Body of pancreas (tissue), 4 donors: ENCODE measurements around the gene EXD3. TPM values are rescaled to one million over a fixed set of nuclear protein-coding genes. Genes with fewer than 3 reads are reported as not detected.

Experiments used
- ATAC-seq: fragments of 150-250 bp; one replicate; pipeline ENCODE4 v1.9.1; 2016
- DNase-seq, 4 donors: peaks; one replicate each; pipeline ENCODE4 v3.0.0-alpha.2; 2019
- H3K27ac ChIP-seq, 4 donors: fragments of 200-600 bp; sonication (generic); 1 replicate in 3 of 4; 2 replicates in 1 of 4; pipeline versions ENCODE4 v1.5.1 to v1.6.1; 2016 to 2019; ENCODE audit warnings: mild to moderate bottlenecking in 1 of 4, mixed read lengths in 1 of 4, moderate library complexity in 1 of 4
- H3K27me3 ChIP-seq, 2 donors: fragments of 200-600 bp; sonication (generic); one replicate each; pipeline ENCODE4 v1.6.0; 2016; ENCODE audit warnings: mild to moderate bottlenecking in 1 of 2
- H3K36me3 ChIP-seq, 2 donors: fragments of 200-600 bp; sonication (generic); replicated peaks in 1 of 2; 2 replicates each; pipeline ENCODE4 v1.5.1; 2016; ENCODE audit warnings: low read depth in 2 of 2; ENCODE audit not compliant: insufficient read depth in 1 of 2
- H3K4me1 ChIP-seq: fragments of 200-600 bp; sonication (generic); one replicate; pipeline ENCODE4 v1.6.0; 2016
- H3K4me3 ChIP-seq, 2 donors: fragments of 200-600 bp; sonication (generic); 1 replicate in 1 of 2; 2 replicates in 1 of 2; pipeline ENCODE4 v1.5.1; 2016 to 2019
- H3K9me3 ChIP-seq, 3 donors: fragments of 200-600 bp; sonication (generic); 1 replicate in 2 of 3; 2 replicates in 1 of 3; pipeline ENCODE4 v1.5.1; 2016
- CTCF ChIP-seq, 7 experiments: fragments of 450-650 bp in 4 of 7; fragments of 200-600 bp in 3 of 7; sonication (generic) in 3 of 7; IDR thresholded peaks; one replicate each; pipeline ENCODE4 v1.5.1; 2016 to 2019; ENCODE audit warnings: antibody characterized with exemption in 7 of 7
- POLR2A ChIP-seq, 3 donors: fragments of 450-650 bp; IDR thresholded peaks; one replicate each; pipeline ENCODE4 v1.6.1; 2016; ENCODE audit warnings: antibody characterized with exemption in 3 of 3, mild to moderate bottlenecking in 2 of 3
- WGBS, 2 donors: methylation state at CpG; one replicate each; pipeline ENCODE4 v1.1.5; 2017; 5-methylcytosine and 5-hydroxymethylcytosine counted together
- intact Hi-C: fragments of 100-400 bp; cut with DNase I; formaldehyde crosslinking; loops from one replicate; pipeline ENCODE4 v1.15.1; 2023
- total RNA-seq, 2 donors: library from RNA; depleted of rRNA; stranded (reverse); fragments of >200 nt; gene quantifications; one replicate each; pipeline ENCODE4 v1.1.0, GENCODE V29; 2016

Gene EXD3
- total RNA-seq, 2 donors from 2014 or later = 23.3 to 34.9 TPM

- DNase-seq = no peak
- TF ChIP-seq POLR2A (IDR thresholded peaks at IDR 0.05) (no peak), CTCF (IDR thresholded peaks at IDR 0.05) (no peak)
- Histone ChIP-seq H3K9me3 (no peaks in the 10 kb centered on the region), H3K4me1 (peaks cover 13% of the 10 kb centered on the region), H3K27me3 (no peaks in the 10 kb centered on the region), H3K36me3 (no peaks in the 10 kb centered on the region), H3K4me3 (no peak overlapping the region), H3K27ac (no peak overlapping the region)
- ATAC-seq = no peak
- intact Hi-C loops = no loop called here
- 79 to 89% methylated on average over 10 to 11 of the region's 11 CpGs for WGBS, 2 donors
These were observed 20.2 kb downstream of the EXD3 start for GRCh38 chr9:137402746-137403145.

- Histone ChIP-seq H3K9me3 (no peaks in the 10 kb centered on the region), H3K27me3 (no peaks in the 10 kb centered on the region), H3K4me3 (no peak overlapping the region), H3K27ac (no peak overlapping the region), H3K36me3 (no peaks in the 10 kb centered on the region), H3K4me1 (no peaks in the 10 kb centered on the region)
- DNase-seq (no peak), ATAC-seq (no peak)
- 94 to 95% methylated on average over 40 to 60 of the region's 60 CpGs for WGBS, 2 donors
- TF ChIP-seq CTCF (IDR thresholded peaks at IDR 0.05) (no peak), POLR2A (IDR thresholded peaks at IDR 0.05) (no peak)
- intact Hi-C loops = no loop called here
These were observed 24.1 kb downstream of the EXD3 start for GRCh38 chr9:137398561-137399468.

- no peaks in the 10 kb centered on the region for H3K36me3 ChIP-seq
- WGBS, 2 donors = 88 to 92% methylated on average over 20 of the region's 20 CpGs
- no peak overlapping the region for H3K27ac ChIP-seq
- H3K4me3 ChIP-seq = no peak overlapping the region
- no peaks in the 10 kb centered on the region for H3K27me3 ChIP-seq
- TF ChIP-seq CTCF (IDR thresholded peaks at IDR 0.05) (no peak), POLR2A (IDR thresholded peaks at IDR 0.05) (no peak)
- intact Hi-C loops = no loop called here
- no peaks in the 10 kb centered on the region for H3K4me1 ChIP-seq
- DNase-seq (no peak), ATAC-seq (no peak)
- no peaks in the 10 kb centered on the region for H3K9me3 ChIP-seq
These were observed 25.1 kb downstream of the EXD3 start for GRCh38 chr9:137397675-137398423.

GRCh38 chr9:137396634-137397367 lies 26.2 kb downstream of the EXD3 start:
- TF ChIP-seq POLR2A (IDR thresholded peaks at IDR 0.05) (no peak), CTCF (IDR thresholded peaks at IDR 0.05) (no peak)
- H3K9me3 ChIP-seq = no peaks in the 10 kb centered on the region
- H3K36me3 ChIP-seq = no peaks in the 10 kb centered on the region
- DNase-seq = no peak
- ATAC-seq = no peak
- H3K4me1 ChIP-seq = no peaks in the 10 kb centered on the region
- no peak overlapping the region for H3K4me3 ChIP-seq
- no peak overlapping the region for H3K27ac ChIP-seq
- H3K27me3 ChIP-seq = no peaks in the 10 kb centered on the region
- WGBS, 2 donors = 88 to 91% methylated on average over 17 to 22 of the region's 26 CpGs
- intact Hi-C loops = no loop called here
